HepG2 (cell line): ENCODE data around the gene PDLIM4. TPM values are rescaled to one million over a fixed set of nuclear protein-coding genes. Genes with fewer than 3 reads are reported as not detected.

Source experiments
- ATAC-seq: fragments of 200-7000 bp; cut with Tn5 transposase; 3 replicates; pipeline ENCODE4 v1.9.1; 2020; ENCODE audit warnings: mild to moderate bottlenecking, moderate library complexity
- BruUV-seq: library from RNA; stranded (reverse); fragments of 400-500 nt; replicated peaks from 2 replicates; lab custom pipeline; 2021; lab: Mats Ljungman, UMichigan
- CTCF ChIA-PET: fragments of 300-600 bp; formaldehyde crosslinking; extraction: SDS; loops from one replicate; lab custom pipeline; 2021; ENCODE audit warnings: low total read pairs, inconsistent platforms, low intra/inter-chr PET ratio; lab: Yijun Ruan, JAX
- POLR2A ChIA-PET: fragments of 350-600 bp; sonication (Branson Sonifier 250); formaldehyde crosslinking; loops from one replicate; lab custom pipeline; 2020; ENCODE audit warnings: antibody characterized with exemption, inconsistent platforms; lab: Yijun Ruan, JAX
- DNase-seq: peaks from one replicate; pipeline ENCODE4 v3.0.0-alpha.2; 2015; ENCODE audit warnings: low spot score
- FAIRE-seq: peaks from 3 replicates; lab custom pipeline; 2011; peaks lifted over from hg19 to GRCh38; lab: Jason Lieb, UNC
- H2AFZ ChIP-seq: one replicate; pipeline ENCODE4 v1.6.1; 2011; ENCODE audit warnings: low read length, inconsistent platforms
- H3K27ac ChIP-seq: fragments of 300-600 bp; 3 replicates; pipeline ENCODE4 v1.8.0; 2011; ENCODE audit warnings: mixed run types, mild to moderate bottlenecking, mixed read lengths, low read length, inconsistent platforms; ENCODE audit not compliant: insufficient read depth; ENCODE audit errors: extremely low read length
- H3K27me3 ChIP-seq, 2 experiments: fragments of 200-600 bp in 1 of 2; 2 replicates in 1 of 2; 3 replicates in 1 of 2; pipeline versions ENCODE4 v1.6.0 to v1.8.0; 2011; ENCODE audit warnings: low read length in 2 of 2, mild to moderate bottlenecking in 2 of 2, moderate library complexity in 2 of 2, inconsistent platforms in 1 of 2; ENCODE audit not compliant: insufficient read depth in 2 of 2, control insufficient read depth in 1 of 2
- H3K36me3 ChIP-seq, 2 experiments: fragments of 200-600 bp in 1 of 2; replicated peaks in 1 of 2; 2 replicates in 1 of 2; 3 replicates in 1 of 2; pipeline versions ENCODE4 v1.5.1 to v1.8.0; 2011; ENCODE audit warnings: low read length in 2 of 2, inconsistent platforms in 1 of 2; ENCODE audit not compliant: insufficient read depth in 2 of 2, control insufficient read depth in 1 of 2
- H3K4me1 ChIP-seq: 2 replicates; pipeline ENCODE4 v1.5.1; 2012; ENCODE audit warnings: low read length, inconsistent platforms; ENCODE audit not compliant: insufficient read depth
- H3K4me2 ChIP-seq: 2 replicates; pipeline ENCODE4 v1.6.0; 2011; ENCODE audit warnings: low read depth, low read length, inconsistent platforms
- H3K4me3 ChIP-seq, 3 experiments: fragments of 200-600 bp in 1 of 3; sonication (generic), shearing (Covaris generic) in 1 of 3; replicated peaks in 1 of 3; 2 replicates each; pipeline ENCODE4 v1.5.1; 2011 to 2016; ENCODE audit warnings: low read length in 3 of 3, inconsistent platforms in 2 of 3, low read depth in 2 of 3, mild to moderate bottlenecking in 2 of 3, control low read depth in 1 of 3, mixed read lengths in 1 of 3; ENCODE audit not compliant: insufficient read depth in 1 of 3
- H3K79me2 ChIP-seq: one replicate; pipeline ENCODE4 v1.6.1; 2011; ENCODE audit warnings: low read length, inconsistent platforms; ENCODE audit not compliant: insufficient read depth
- H3K9ac ChIP-seq: 2 replicates; pipeline ENCODE4 v1.6.0; 2011; ENCODE audit warnings: mild to moderate bottlenecking, low read depth, low read length, inconsistent platforms; ENCODE audit not compliant: insufficient read depth
- H3K9me3 ChIP-seq: 2 replicates; pipeline ENCODE4 v1.5.1; 2012; ENCODE audit warnings: mild to moderate bottlenecking, low read length
- H4K20me1 ChIP-seq: 2 replicates; pipeline ENCODE4 v1.6.0; 2011; ENCODE audit warnings: inconsistent platforms, mild to moderate bottlenecking, low read length, moderate library complexity; ENCODE audit not compliant: insufficient read depth
- E2F5 ChIP-seq: sonication (generic); formaldehyde crosslinking; conservative IDR thresholded peaks from 2 replicates; pipeline ENCODE4 v1.4.0; 2020; ENCODE audit warnings: missing genetic modification reagents
- GTF2F1 ChIP-seq: fragments of 150-350 bp; IDR thresholded peaks from 2 replicates; pipeline ENCODE4 v1.6.1; 2014; ENCODE audit warnings: low read length
- KLF6 ChIP-seq: IDR thresholded peaks from 2 replicates; pipeline ENCODE4 v1.8.0; 2016; ENCODE audit warnings: missing biosample characterization, missing genetic modification reagents
- SP140L ChIP-seq: sonication (generic); formaldehyde crosslinking; IDR thresholded peaks from 2 replicates; pipeline ENCODE4 v1.4.0; 2020; ENCODE audit warnings: missing genetic modification reagents, borderline replicate concordance
- SRF ChIP-seq: IDR thresholded peaks from 2 replicates; pipeline ENCODE4 v1.6.1; 2011; ENCODE audit warnings: mild to moderate bottlenecking, low read depth, low read length, moderate library complexity
- ZFP41 ChIP-seq: sonication (generic); formaldehyde crosslinking; IDR thresholded peaks from 2 replicates; pipeline ENCODE4 v1.4.0; 2020; ENCODE audit warnings: mild to moderate bottlenecking, missing genetic modification reagents, borderline replicate concordance
- ZNF75D ChIP-seq: sonication (generic); formaldehyde crosslinking; IDR thresholded peaks from 2 replicates; pipeline ENCODE4 v1.8.1; 2023; ENCODE audit warnings: missing genetic modification reagents, mild to moderate bottlenecking, borderline replicate concordance
- WGBS: methylation state at CpG from one replicate; pipeline ENCODE4 v1.1.6; 2017; ENCODE audit warnings: low lambda C conversion rate; 5-methylcytosine and 5-hydroxymethylcytosine counted together
- in situ Hi-C: cut with HindIII; loops from 2 replicates; pipeline ENCODE4 v1.10.0; 2017; ENCODE audit warnings: low pct_unique_long_range_greater_than_20kb; ENCODE audit not compliant: extremely low pct_ligation_motif_present
- intact Hi-C: fragments of 100-400 bp; cut with micrococcal nuclease; formaldehyde crosslinking; loops from one replicate; pipeline ENCODE4 v1.10.0; 2022; ENCODE audit not compliant: unreplicated experiment
- polyA plus RNA-seq, 8 experiments: library from polyadenylated mRNA; depleted of rRNA in 3 of 8; stranded (reverse) in 7 of 8; unstranded in 1 of 8; fragments of >200 nt; fragmentation: Illumina TruSeq in 4 of 8; extraction: Trizol in 4 of 8; gene quantifications; 2 replicates each; pipeline versions ENCODE4 v1.2.1 to v1.2.3, GENCODE V29; 2011 to 2016; ENCODE audit warnings: low read depth in 4 of 8, missing spikeins in 1 of 8, mixed read lengths in 1 of 8; ENCODE audit not compliant: insufficient read depth in 1 of 8
- total RNA-seq, 5 experiments: library from RNA; depleted of rRNA; stranded (reverse); fragments of >200 nt; fragmentation: Illumina TruSeq; extraction: Trizol; gene quantifications; 2 replicates each; pipeline ENCODE4 v1.2.3, GENCODE V29; 2016; ENCODE audit warnings: low read depth in 1 of 5

The PDLIM4 gene
- total and polyA plus RNA-seq, 2 of the 13 experiments (the other 11 are each of a cell fraction or from before 2014, with no cell fraction given), result 1.1 to 2.3 TPM

- 100% methylated on average over 1 of the region's 1 CpG for WGBS
- ATAC-seq, result no peak
- in situ Hi-C loops (no loop called here), intact Hi-C loops (no loop called here)
- ChIA-PET POLR2A (no interaction called here), CTCF (no interaction called here)
- no peak for DNase-seq
- Histone ChIP-seq H3K27ac (no peak overlapping the region), H3K9ac (no peak overlapping the region), H3K27me3 (peaks cover 0 to 3% of the 10 kb centered on the region in 2 experiments; a peak in 1 of 5 replicates), H3K9me3 (no peaks in the 10 kb centered on the region), H3K36me3 (peaks cover 0 to 5% of the 10 kb centered on the region in 2 experiments; a peak in 2 of 5 replicates), H3K4me3 (no peak overlapping the region), H4K20me1 (no peaks in the 10 kb centered on the region), H3K4me1 (peaks cover 44% of the 10 kb centered on the region), H3K79me2 (peaks cover 24% of the 10 kb centered on the region), H3K4me2 (no peak overlapping the region), H2AFZ (no peak overlapping the region)
- no peak for FAIRE-seq
- BruUV-seq, result no TSS peak
- TF ChIP-seq E2F5 (CRISPR knock-in tag), result no peak
- TF ChIP-seq SP140L (CRISPR knock-in tag), result no peak
- no peak for TF ChIP-seq GTF2F1
- TF ChIP-seq ZFP41 (CRISPR knock-in tag), result no peak
- no peak for TF ChIP-seq SRF
- no peak for TF ChIP-seq KLF6 (CRISPR knock-in tag)
- TF ChIP-seq ZNF75D (CRISPR knock-in tag), result 0 out of 2 replicates have a peak, but pooled peaks have one; percentile 15
- TF ChIP-seq, all 625 proteins: peak for 1
These were observed 32.8 kb upstream of the PDLIM4 start for GRCh38 chr5:132224716-132225115.
